ENCODE results near the gene COIL.

COIL gene

GRCh38 chr17:56934280-56934679 lies 26.6 kb downstream of the COIL start:
- DNase-seq: no peak

- no peak for DNase-seq
Measured at GRCh38 chr17:56933868-56934267, 27.0 kb downstream of the COIL start.

- no peak for DNase-seq
Measured at GRCh38 chr17:56933151-56933745, 27.6 kb downstream of the COIL start.

- DNase-seq: no peak
Measured at GRCh38 chr17:56930739-56931337, 30.0 kb downstream of the COIL start.

- no peak for DNase-seq
Measured at GRCh38 chr17:56929362-56929969, 31.4 kb downstream of the COIL start.

- no peak for DNase-seq
Measured at GRCh38 chr17:56928586-56928985, 32.3 kb downstream of the COIL start.

- no peak for DNase-seq
Measured at GRCh38 chr17:56926704-56927103, 34.1 kb downstream of the COIL start.

- DNase-seq: no peak
Measured at GRCh38 chr17:56926270-56926669, 34.6 kb downstream of the COIL start.

GRCh38 chr17:56925088-56925487 lies 35.8 kb downstream of the COIL start:
- no peak for DNase-seq

GRCh38 chr17:56919717-56920116 lies 41.1 kb downstream of the COIL start:
- DNase-seq: no peak

GRCh38 chr17:56918916-56919315 lies 41.9 kb downstream of the COIL start:
- DNase-seq: no peak

GRCh38 chr17:56917559-56918296 lies 43.1 kb downstream of the COIL start:
- DNase-seq: no peak

- no peak for DNase-seq
Measured at GRCh38 chr17:56914581-56915273, 46.1 kb downstream of the COIL start.

- peak; percentile 86 for DNase-seq
Measured at GRCh38 chr17:56913867-56914580, 46.8 kb downstream of the COIL start, which contains the start of gene TRIM25. TRIM25 (minus strand) TSS chr17:56914049; CDS start chr17:56913988, 61 bp downstream.

GRCh38 chr17:56913353-56913866 lies 47.4 kb downstream of the COIL start:
- no peak for DNase-seq

- DNase-seq: no peak
Measured at GRCh38 chr17:56913000-56913311, 47.9 kb downstream of the COIL start.

GRCh38 chr17:56912105-56912999 lies 48.5 kb downstream of the COIL start:
- DNase-seq: no peak

GRCh38 chr17:56910509-56911235 lies 50.2 kb downstream of the COIL start:
- DNase-seq: no peak

- DNase-seq: no peak
Measured at GRCh38 chr17:56909742-56910508, 50.9 kb downstream of the COIL start.
